AG04449 (cell line): ENCODE measurements around the gene NOXA1.

ENCODE experiments used
- CTCF ChIA-PET: fragments of 350-600 bp; formaldehyde crosslinking; extraction: SDS; loops from one replicate; lab custom pipeline; 2021; ENCODE audit warnings: antibody characterized with exemption; lab: Yijun Ruan, JAX
- POLR2A ChIA-PET: fragments of 400-600, 350-600 bp; formaldehyde crosslinking; extraction: SDS; loops from one replicate; lab custom pipeline; 2020; ENCODE audit warnings: antibody characterized with exemption, inconsistent platforms; lab: Yijun Ruan, JAX
- DNase-seq: peaks from one replicate; pipeline ENCODE4 v3.0.0-alpha.2; 2010; ENCODE audit warnings: low read depth, low spot score
- H3K4me3 ChIP-seq: 2 replicates; pipeline ENCODE4 v1.5.1; 2011; ENCODE audit warnings: low read depth, mild to moderate bottlenecking, control low read depth, low read length
- TF ChIP-seq, protein P1 (sequence below): IDR thresholded peaks from one replicate; pipeline ENCODE4 v1.5.1; 2011; ENCODE audit warnings: mild to moderate bottlenecking, moderate library complexity, low read length, control low read depth, inconsistent platforms; ENCODE audit not compliant: insufficient read depth; ENCODE audit errors: missing control alignments

NOXA1 gene

DNA sequence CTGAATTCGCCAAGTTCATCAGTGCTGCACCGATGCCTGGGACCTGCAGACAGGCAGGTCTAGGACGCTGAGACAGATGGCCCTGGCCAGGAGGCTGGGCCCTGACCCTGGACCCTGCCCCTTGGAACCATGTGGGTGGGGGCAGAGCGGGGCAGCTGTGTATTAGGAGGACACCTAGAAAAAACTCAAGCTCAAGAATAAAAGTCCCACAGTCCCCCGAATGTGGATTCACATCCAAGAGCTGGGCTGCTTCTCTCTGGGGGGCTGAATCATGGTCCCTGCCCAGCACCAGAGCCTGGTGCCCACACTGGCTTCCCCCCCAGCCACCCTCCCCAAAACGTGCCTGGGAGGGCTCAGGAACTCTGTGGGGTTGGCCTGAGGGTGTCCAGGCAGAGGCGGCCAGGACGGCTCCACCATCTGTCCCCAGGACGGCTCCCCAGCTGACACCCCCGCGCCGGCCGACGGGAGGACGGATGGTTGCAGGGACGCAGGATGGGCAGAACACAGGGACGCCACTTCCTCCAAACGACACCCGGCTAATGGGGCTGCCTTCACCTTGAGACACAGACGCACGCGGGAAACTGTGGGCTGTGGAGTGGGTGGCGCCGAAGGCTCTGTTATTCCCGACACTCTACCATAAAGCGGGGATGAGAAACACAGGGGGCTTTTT lies 35.2 kb upstream of the NOXA1 start:
- POLR2A ChIA-PET = no interaction called here
- CTCF ChIA-PET = no interaction called here
- no peak for DNase-seq
- TF ChIP-seq, protein P1, sequence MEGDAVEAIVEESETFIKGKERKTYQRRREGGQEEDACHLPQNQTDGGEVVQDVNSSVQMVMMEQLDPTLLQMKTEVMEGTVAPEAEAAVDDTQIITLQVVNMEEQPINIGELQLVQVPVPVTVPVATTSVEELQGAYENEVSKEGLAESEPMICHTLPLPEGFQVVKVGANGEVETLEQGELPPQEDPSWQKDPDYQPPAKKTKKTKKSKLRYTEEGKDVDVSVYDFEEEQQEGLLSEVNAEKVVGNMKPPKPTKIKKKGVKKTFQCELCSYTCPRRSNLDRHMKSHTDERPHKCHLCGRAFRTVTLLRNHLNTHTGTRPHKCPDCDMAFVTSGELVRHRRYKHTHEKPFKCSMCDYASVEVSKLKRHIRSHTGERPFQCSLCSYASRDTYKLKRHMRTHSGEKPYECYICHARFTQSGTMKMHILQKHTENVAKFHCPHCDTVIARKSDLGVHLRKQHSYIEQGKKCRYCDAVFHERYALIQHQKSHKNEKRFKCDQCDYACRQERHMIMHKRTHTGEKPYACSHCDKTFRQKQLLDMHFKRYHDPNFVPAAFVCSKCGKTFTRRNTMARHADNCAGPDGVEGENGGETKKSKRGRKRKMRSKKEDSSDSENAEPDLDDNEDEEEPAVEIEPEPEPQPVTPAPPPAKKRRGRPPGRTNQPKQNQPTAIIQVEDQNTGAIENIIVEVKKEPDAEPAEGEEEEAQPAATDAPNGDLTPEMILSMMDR = no peak
- no peak overlapping the region for H3K4me3 ChIP-seq

DNA sequence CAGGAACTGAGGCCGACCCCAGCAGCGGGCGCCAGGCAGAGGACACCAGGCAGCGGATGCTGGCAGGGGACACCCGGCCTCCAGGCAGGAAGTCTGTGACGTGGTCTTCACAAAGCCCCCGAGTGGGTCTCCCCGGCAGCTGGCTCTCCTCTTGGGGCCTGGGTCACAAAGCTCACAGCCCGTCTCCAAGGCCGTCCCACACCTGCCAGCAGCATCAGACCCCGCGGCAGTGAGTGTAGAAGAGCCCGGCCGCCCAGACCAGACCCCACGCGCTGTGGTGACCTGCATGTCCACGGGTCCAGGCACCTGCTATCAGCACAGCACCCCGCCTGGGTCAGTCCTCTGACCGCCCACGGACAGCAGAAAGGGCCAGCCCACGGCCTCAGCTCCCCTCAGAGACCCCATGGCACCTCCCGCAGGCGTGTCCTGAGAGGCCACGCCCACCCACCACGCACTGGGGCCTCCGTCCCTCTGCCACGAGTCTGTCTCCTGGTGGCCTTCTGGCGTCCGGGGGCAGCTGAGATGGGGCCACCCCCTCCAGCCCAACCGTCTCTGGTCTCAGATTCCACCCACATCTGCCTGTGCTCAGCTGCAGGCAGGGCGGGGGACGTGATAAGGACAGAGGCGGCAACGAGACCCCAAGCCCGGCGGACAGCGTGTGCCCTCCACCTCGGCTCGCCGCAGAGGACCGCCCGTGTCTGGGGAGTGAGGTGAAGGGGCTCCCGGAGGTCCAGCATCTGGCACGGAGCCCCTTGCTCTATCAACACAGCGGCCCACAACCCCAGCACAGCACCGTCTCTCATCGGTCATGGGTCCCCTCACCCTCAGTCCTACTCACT lies 34.4 kb upstream of the NOXA1 start:
- DNase-seq = no peak
- TF ChIP-seq, protein P1 = no peak
- no peak overlapping the region for H3K4me3 ChIP-seq
- POLR2A ChIA-PET = no interaction called here
- CTCF ChIA-PET = no interaction called here

DNA sequence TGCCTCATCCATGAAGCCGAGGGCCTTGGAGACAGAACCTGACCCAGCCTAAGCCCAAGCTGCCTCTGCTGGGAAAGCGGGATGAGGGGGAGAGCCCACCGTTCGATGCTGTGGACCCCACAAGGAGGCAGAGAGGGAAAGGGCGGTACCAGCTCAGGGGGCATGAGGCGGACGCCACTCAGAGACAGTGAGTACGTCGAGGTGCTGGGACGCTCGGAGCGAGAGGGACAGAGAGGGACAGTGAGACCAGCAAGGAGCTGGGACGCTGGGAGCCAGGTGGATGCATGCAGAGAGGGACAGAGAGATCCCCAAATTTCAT lies 33.8 kb upstream of the NOXA1 start:
- H3K4me3 ChIP-seq = no peak overlapping the region
- DNase-seq = no peak
- ChIA-PET CTCF (no interaction called here), POLR2A (no interaction called here)
- TF ChIP-seq, protein P1 = no peak

DNA sequence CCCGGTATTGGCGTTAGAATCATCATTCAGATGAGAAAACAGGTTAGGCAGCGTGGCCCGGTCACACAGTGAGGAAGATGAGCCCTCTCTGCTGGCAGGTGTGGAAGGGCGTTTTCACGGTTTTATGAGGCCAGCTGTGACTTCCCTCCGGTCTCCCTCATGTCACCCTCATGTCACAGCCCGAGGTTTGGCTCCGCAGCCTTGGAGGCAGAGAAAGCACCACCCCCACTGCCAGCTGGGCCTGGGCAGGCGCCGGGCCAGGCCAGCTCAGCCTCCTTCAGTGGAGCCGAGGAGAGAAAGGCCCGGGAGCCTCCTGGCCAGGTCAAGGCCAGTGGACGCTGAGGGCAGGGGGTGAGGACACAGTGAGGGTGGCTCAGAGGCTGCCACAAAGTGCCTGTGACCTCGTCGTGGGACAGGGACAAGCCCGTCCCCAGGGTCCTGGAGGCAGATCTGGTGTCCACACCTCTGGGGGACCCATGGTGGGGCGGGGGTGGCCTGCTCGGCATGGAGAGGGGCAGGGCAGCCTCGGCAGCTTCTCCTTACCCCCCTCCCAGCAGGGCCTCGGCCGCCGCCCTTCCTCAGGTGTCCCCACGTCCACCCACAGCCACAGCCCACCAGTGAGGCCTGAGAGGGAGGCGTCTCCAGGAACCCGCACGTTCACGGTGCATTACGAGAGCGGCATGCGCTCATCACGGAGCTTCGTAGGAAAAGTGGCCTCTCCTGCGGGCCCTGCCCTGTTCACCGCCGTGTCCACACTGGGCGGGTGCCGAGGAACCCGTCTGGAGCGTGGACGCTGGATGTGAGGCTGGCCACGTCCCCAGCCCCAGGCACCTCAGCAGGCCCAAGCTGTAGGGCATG lies 32.4 kb upstream of the NOXA1 start:
- CTCF ChIA-PET = no interaction called here
- no peak for DNase-seq
- TF ChIP-seq, protein P1 = no peak
- POLR2A ChIA-PET = no interaction called here
- H3K4me3 ChIP-seq = no peak overlapping the region

DNA sequence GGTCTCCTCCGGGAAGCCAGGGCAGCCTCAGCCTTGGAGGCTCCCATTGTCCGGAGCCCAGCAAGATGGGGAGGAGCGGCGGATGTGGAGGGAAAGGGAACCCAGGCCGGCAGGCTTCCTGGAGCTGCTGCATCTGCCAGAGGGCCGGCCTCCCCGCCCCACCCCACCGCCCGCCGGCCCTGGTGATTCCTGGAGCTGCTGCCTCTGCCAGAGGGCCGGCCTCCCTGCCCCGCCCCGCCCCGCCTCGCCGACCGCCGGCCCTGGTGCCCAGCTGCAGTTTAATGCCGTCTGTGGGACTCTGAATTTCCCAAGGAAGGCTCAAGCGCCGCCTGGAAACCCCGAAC lies 31.8 kb upstream of the NOXA1 start:
- POLR2A ChIA-PET = no interaction called here
- no peak for DNase-seq
- CTCF ChIA-PET = no interaction called here
- TF ChIP-seq, protein P1 = no peak
- H3K4me3 ChIP-seq = no peak overlapping the region
